Measurements from ENCODE around the gene IMMP2L. TPM values are rescaled to one million over a fixed set of nuclear protein-coding genes. Genes with fewer than 3 reads are reported as not detected.

Gene IMMP2L
- total RNA-seq, 4 donors from 2014 or later: 19.0 to 37.2 (median 21.3) TPM

DNA sequence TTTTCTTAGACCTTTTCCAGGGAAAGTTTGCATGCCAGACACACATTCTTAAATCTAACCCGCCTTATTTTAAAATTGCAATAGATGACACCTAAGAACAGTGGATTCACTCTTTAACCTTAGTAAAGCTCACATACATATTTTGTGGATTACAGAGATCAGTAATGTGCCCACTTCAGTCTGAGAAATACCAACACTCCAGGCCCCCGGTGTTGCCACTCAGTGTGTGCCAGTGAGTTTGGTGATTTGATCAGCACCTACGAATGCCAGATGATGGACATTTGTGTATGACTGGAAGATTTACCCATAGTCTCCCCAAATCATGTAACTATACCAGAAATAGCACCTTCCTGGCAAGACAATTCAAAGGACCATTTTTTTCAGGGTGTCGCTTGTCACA, 468.8 kb downstream of the IMMP2L start:
- TF ChIP-seq CTCF (IDR thresholded peaks at IDR 0.05; ENCODE audit: low read depth): no peak

- no peak for TF ChIP-seq CTCF (IDR thresholded peaks at IDR 0.05; ENCODE audit: low read depth)
These were observed 469.7 kb downstream of the IMMP2L start for GRCh38 chr7:111092406-111093236.

- no peak for TF ChIP-seq CTCF (IDR thresholded peaks at IDR 0.05; ENCODE audit: low read depth)
These were observed 470.5 kb downstream of the IMMP2L start for GRCh38 chr7:111091593-111092358.

- TF ChIP-seq CTCF (IDR thresholded peaks at IDR 0.05; ENCODE audit: low read depth): no peak
These were observed 471.4 kb downstream of the IMMP2L start, which contains the start of gene LRRN3 for GRCh38 chr7:111090846-111091245. TSS of gene LRRN3 (plus strand) at chr7:111091127. CDS start at chr7:111122773, 31,646 bp downstream.

- TF ChIP-seq CTCF (IDR thresholded peaks at IDR 0.05; ENCODE audit: low read depth): no peak
These were observed 472.4 kb downstream of the IMMP2L start for GRCh38 chr7:111089822-111090426.

- no peak for TF ChIP-seq CTCF (IDR thresholded peaks at IDR 0.05; ENCODE audit: low read depth)
These were observed 474.0 kb downstream of the IMMP2L start for GRCh38 chr7:111088328-111088727.

DNA sequence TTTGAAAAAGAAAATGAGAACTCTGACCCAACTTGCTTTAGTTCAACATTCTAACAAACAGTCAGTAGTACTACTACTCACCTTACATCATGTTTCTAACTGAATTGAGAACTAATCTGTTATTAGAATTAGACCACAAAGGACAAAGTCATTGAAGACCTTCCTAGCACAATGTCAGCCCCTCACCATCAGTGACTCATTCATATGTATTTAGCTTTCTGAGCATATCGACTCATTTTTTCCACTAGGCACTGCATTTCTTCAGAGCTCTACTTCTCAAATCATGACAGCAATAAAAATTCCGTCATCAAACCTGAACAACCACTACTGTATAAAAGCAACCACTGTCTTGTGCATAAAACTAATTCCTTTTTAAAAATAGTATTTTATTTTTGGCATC, 475.8 kb downstream of the IMMP2L start:
- no peak for TF ChIP-seq CTCF (IDR thresholded peaks at IDR 0.05; ENCODE audit: low read depth)

Measured in subcutaneous adipose tissue (tissue), 4 donors.